GM21423 (cell line): ENCODE results near the gene GPRC5B.

Experiments used
- ATAC-seq: cut with Tn5 transposase; IDR thresholded peaks from one replicate; pipeline ENCODE4 v1.9.1; 2021; ENCODE audit warnings: mild to moderate bottlenecking, moderate library complexity; ENCODE audit not compliant: unreplicated experiment

The GPRC5B gene

DNA sequence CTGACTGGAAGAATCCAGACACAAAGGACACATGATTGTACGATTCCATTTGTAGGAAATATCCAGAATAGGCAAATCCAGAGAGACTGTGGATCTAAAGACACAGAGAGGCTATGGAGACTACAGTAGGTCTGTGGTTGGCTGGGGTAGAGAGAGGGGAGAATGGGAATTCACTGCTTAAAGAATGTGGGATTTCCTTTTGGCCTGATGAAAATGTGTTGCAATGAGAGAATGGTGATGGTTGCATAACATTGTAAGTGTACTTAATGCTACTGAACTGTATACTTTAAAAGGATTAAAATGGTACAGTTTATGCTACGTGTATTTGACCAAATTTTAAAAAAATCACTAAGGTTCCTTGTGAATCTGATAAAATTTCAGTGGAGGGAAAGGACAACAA, 62.1 kb downstream of the GPRC5B start:
- ATAC-seq = no peak

DNA sequence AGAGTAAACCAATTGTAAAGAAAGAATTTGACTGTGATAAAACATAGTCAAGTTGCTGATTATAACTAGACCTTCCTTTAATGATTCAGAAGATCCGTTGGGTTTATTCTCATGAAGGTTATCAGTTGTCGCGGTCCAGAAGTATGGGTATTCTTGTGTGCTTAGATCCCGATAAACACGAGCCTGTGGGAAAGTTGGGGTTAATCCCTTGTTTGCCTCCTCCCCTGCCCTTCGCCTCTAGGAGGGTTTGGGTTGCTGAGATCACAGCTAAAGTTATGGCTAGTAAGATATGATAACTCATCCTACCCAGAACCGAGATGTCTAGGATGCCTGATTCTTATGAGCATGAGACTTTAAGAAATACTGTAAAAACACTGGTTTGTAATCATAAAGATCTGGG, 66.8 kb downstream of the GPRC5B start:
- ATAC-seq = no peak

DNA sequence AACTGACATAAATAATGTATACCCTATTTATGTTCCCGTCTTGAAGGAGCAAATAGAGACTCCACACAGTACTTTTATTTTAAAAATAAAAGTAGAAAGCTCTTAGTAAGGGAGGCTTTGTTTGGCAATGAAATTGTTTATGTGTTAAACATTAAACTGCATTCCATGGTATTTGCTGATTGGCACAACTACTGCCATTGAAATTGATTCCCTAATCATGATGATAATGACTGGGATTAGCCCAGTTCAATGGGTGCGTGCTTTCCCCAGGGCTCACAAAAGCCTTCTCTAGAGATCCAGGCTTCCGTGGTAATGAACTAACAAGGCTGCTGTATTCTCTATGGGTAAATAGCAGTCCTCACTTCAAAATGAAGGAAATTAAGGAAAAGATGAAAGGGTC, 67.5 kb downstream of the GPRC5B start:
- no peak for ATAC-seq

DNA sequence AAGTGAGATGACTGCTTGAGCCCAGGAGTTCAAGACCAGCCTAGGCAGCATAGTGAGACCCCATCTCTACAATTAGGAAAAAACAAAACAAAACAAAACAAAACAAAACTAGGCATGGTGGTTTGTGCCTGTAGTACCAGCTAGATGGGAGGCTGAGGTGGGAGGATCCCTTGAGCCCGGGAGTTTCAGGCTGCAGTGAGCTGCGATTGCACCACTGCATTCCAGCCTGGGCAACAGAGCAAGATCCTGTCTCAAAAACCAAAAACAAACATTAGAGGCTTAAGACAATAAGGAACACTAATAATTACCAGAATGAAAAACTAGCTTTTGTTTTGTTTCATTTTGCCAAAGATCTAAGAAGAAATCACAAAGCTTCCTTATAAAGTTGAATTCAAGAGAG, 69.2 kb downstream of the GPRC5B start:
- no peak for ATAC-seq

DNA sequence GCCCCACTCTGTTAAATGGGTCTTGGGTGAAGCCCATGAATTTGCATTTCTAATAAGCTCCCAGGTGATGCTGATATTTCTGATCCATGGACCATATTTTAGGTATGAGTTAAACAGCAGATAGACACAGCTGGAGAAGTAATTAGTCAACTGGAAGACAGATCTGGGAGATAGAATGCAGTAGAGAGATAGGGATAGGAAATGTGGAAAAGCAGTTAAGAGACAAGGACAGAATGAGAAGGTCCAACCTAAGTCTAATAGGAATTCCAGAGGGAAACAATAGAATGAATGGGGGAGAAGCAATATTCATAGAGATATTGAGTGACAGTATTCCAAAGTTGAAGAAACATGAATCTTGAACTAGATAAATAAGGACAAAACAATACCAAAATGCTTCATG, 71.7 kb downstream of the GPRC5B start:
- ATAC-seq = no peak

DNA sequence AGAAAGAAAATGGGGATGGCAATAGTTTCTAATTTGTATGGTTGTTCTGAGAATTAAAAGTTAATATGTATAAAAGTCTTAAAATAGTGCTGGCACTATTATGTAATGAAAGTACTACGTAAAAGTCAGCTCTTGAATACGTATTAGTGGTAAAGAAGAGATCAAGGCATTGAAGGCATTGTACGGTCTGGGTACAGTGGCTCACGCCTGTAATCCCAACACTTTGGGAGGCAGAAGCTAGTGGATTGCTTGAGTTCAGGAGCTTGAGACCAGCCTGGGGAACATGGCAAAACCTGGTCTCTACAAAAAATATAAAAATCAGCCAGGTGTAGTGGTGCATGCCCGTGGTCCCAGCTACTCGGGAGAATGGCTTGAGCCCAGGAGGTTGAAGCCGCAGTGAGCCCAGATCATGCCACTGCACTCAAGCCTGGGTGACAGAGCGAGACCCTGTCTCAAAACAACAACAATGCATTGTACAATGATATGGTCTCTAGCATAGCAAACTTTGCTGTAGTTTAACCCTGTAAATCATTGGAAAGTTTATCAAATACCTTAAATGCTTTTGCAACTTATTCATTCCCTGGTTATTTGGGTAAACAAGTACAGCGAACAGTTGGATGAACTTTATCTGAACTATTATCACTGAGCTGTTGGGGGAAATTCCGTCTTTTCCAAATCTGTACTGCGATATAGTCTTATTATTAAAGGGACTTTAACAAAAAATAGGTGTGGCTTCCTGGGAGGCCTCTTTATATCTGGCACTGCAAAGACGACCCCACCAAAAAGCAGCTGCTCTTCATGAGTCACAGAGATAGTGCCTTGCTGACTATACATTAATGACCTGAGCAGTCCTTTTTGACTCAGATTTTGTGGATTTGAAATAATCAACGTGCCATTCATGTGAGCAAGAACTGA, 73.6 kb downstream of the GPRC5B start:
- no peak for ATAC-seq

DNA sequence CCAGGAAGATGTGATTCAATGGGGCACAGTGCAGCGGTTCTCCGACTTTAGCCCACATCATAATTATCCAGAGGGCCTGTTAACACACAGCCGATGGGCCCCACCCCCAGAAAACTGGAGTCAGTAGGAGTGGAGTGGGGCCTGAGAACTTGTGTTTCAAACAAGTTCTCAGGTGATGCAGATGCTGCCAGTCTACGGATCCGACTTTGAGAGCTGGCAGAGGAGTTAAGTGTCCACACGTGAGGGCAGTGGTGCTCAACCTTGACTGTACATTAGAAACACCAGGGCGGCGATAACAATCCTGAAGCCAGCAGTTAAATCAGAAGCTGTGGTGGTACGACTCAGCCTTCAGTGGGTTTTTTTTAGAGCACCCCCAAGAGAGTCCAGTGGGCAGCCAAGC, 75.0 kb downstream of the GPRC5B start:
- ATAC-seq = no peak

DNA sequence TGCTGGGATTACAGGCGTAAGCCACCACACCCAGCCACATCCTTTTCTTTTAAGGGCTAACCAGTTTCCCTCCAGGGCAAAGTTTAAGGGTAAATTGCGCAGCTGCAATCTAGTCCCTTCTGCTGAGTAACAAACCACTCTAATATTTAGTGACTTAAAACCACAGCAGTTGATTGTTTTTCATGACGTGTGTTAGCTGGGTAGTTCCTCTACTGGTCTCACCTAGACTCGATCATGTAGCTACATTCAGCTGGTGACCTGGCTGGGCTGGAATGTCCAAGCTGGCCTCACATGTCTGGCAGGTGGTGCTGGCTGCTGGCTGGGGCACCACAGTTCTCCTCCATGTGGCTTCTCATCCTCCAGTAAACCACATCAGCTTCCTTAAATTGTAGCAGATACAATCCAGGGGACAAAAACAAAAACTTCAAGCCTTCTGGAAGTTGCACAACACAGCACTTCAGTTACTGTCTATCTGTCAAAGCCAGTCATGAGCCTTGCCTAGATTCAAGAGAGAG, 75.5 kb downstream of the GPRC5B start:
- no peak for ATAC-seq

DNA sequence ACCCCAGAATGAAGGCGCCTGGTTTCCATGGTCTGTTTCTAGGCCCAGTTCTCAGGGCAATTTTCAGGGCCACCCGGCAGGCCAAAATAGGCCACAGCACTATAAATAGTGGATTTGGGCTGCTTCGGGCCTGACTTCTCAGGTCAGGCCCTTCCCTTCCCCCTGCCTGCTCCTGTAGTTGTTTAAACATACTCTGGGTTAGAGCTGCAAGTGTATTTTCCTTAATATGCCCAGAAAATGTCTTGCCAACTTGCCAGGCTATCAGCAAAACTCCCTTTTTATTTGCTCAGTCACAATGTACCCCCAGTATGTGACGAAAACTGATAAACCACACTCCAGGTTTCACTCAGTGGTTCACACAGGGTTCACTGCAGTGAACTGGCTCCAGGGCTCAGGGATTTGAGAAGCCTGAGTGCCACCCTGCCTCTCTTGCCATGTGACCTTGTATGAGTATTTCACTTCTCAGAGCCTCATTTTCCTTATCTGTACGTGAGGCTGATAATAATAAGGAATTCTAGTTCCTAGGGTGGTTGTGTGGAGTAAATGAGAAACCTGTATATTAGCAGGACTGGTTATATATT, 76.5 kb downstream of the GPRC5B start:
- ATAC-seq = no peak
